Epithelial cell of prostate (primary cell): ENCODE measurements around the gene APOB.

ENCODE experiments used
- DNase-seq: peaks from one replicate; pipeline ENCODE4 v3.0.0-alpha.2; 2011; ENCODE audit warnings: low read depth, low spot score
- H3K27ac ChIP-seq: fragments of 450-650 bp; 2 replicates; pipeline ENCODE4 v1.5.1; 2017; ENCODE audit warnings: mild to moderate bottlenecking

The APOB gene

GRCh38 chr2:20957788-20958525, 85.9 kb downstream of the APOB start:
- DNase-seq, result no peak
- H3K27ac ChIP-seq, result no peak overlapping the region

GRCh38 chr2:20955277-20956026, 88.4 kb downstream of the APOB start:
- no peak for DNase-seq
- H3K27ac ChIP-seq, result no peak overlapping the region

- no peak overlapping the region for H3K27ac ChIP-seq
- no peak for DNase-seq
Measured at GRCh38 chr2:20953146-20953824, 90.6 kb downstream of the APOB start.
